H1 (cell line): ENCODE measurements around the gene DCX. TPM values are rescaled to one million over a fixed set of nuclear protein-coding genes. Genes with fewer than 3 reads are reported as not detected.

Experiments
- CTCF ChIA-PET: fragments of 300-600 bp; sonication (Branson Sonifier 250); formaldehyde crosslinking; loops from one replicate; lab custom pipeline; 2021; ENCODE audit not compliant: partially characterized antibody; lab: Charles Lee
- POLR2A ChIA-PET: fragments of 300-600 bp; sonication (Branson Sonifier 250); formaldehyde crosslinking; loops from one replicate; lab custom pipeline; 2021; ENCODE audit warnings: inconsistent platforms; ENCODE audit not compliant: partially characterized antibody; lab: Charles Lee
- DNase-seq, 2 experiments: peaks; one replicate each; pipeline versions ENCODE4 v3.0.0 to v3.0.0-alpha.2; 2010 to 2022; ENCODE audit warnings: low spot score in 2 of 2, low read depth in 1 of 2, mixed read lengths in 1 of 2
- FAIRE-seq: peaks from 2 replicates; lab custom pipeline; 2011; peaks lifted over from hg19 to GRCh38; lab: Jason Lieb, UNC
- H2AFZ ChIP-seq: 2 replicates; pipeline ENCODE4 v1.8.1; 2012; ENCODE audit warnings: low read length, inconsistent platforms
- H2AK5ac ChIP-seq: 2 replicates; pipeline ENCODE4 v1.6.1; 2013; ENCODE audit warnings: low read depth, low read length
- H2BK120ac ChIP-seq: replicated peaks from 2 replicates; pipeline ENCODE3; 2013; ENCODE audit warnings: low read depth, low read length, inconsistent platforms
- H2BK12ac ChIP-seq: 2 replicates; pipeline ENCODE4 v1.6.1; 2013; ENCODE audit warnings: low read depth, low read length
- H2BK15ac ChIP-seq: 2 replicates; pipeline ENCODE4 v1.6.1; 2013; ENCODE audit warnings: low read length
- H2BK20ac ChIP-seq: 2 replicates; pipeline ENCODE4 v1.6.1; 2013; ENCODE audit warnings: low read length
- H2BK5ac ChIP-seq: 2 replicates; pipeline ENCODE4 v1.6.1; 2013; ENCODE audit warnings: low read depth, low read length
- H3K14ac ChIP-seq: 2 replicates; pipeline ENCODE4 v1.6.1; 2013; ENCODE audit warnings: inconsistent platforms; ENCODE audit not compliant: insufficient read length
- H3K18ac ChIP-seq: 2 replicates; pipeline ENCODE4 v1.6.1; 2013; ENCODE audit warnings: low read length; ENCODE audit errors: extremely low read depth
- H3K23ac ChIP-seq: 2 replicates; pipeline ENCODE4 v1.6.1; 2013; ENCODE audit warnings: inconsistent platforms; ENCODE audit not compliant: insufficient read length
- H3K23me2 ChIP-seq: 2 replicates; pipeline ENCODE4 v1.6.1; 2013; ENCODE audit warnings: low read depth, low read length
- H3K27ac ChIP-seq: 2 replicates; pipeline ENCODE4 v1.6.1; 2011; ENCODE audit warnings: low read depth, low read length, inconsistent platforms
- H3K27me3 ChIP-seq, 4 experiments: replicated peaks in 1 of 4; 1 replicate in 1 of 4; 2 replicates in 3 of 4; pipeline versions ENCODE4 v1.6.1 to v1.8.1; 2011 to 2013; ENCODE audit warnings: low read length in 3 of 4, mild to moderate bottlenecking in 3 of 4, inconsistent platforms in 2 of 4, mixed read lengths in 2 of 4, moderate library complexity in 1 of 4; ENCODE audit not compliant: control insufficient read depth in 3 of 4, insufficient read depth in 3 of 4; ENCODE audit errors: extremely low read depth in 1 of 4
- H3K36me3 ChIP-seq, 4 experiments: 2 replicates each; pipeline versions ENCODE4 v1.6.1 to v1.8.1; 2011 to 2013; ENCODE audit warnings: mild to moderate bottlenecking in 4 of 4, low read length in 3 of 4, moderate library complexity in 2 of 4, control low read depth in 1 of 4, inconsistent platforms in 1 of 4; ENCODE audit not compliant: insufficient read depth in 4 of 4, control insufficient read depth in 2 of 4
- H3K4ac ChIP-seq: replicated peaks from 2 replicates; pipeline ENCODE3; 2013; ENCODE audit warnings: low read length, low read depth, mixed read lengths, inconsistent platforms; ENCODE audit not compliant: insufficient read length
- H3K4me1 ChIP-seq, 4 experiments: replicated peaks in 1 of 4; 1 replicate in 1 of 4; 2 replicates in 3 of 4; pipeline versions ENCODE4 v1.6.1 to v1.8.1; 2011 to 2013; ENCODE audit warnings: low read length in 3 of 4, inconsistent platforms in 2 of 4, mixed read lengths in 1 of 4; ENCODE audit not compliant: insufficient read depth in 4 of 4, control insufficient read depth in 3 of 4
- H3K4me2 ChIP-seq, 2 experiments: 2 replicates each; pipeline versions ENCODE4 v1.6.1 to v1.8.1; 2011 to 2013; ENCODE audit warnings: low read depth in 2 of 2, low read length in 2 of 2, control low read depth in 1 of 2, inconsistent platforms in 1 of 2, mild to moderate bottlenecking in 1 of 2; ENCODE audit not compliant: insufficient read depth in 1 of 2
- H3K4me3 ChIP-seq, 4 experiments: fragments of 200-600, 300-600 bp in 1 of 4; sonication (generic), shearing (Covaris generic), sonication (Bioruptor Twin) in 1 of 4; 2 replicates each; pipeline versions ENCODE4 v1.5.1 to v1.8.1; 2011 to 2016; ENCODE audit warnings: low read length in 4 of 4, low read depth in 3 of 4, control low read depth in 2 of 4, inconsistent platforms in 2 of 4, mild to moderate bottlenecking in 2 of 4, mixed read lengths in 1 of 4, moderate library complexity in 1 of 4; ENCODE audit not compliant: insufficient read depth in 2 of 4; ENCODE audit errors: extremely low read depth in 1 of 4
- H3K56ac ChIP-seq: replicated peaks from 2 replicates; pipeline ENCODE3; 2013; ENCODE audit warnings: low read depth, mild to moderate bottlenecking, mixed read lengths, low read length, inconsistent platforms; ENCODE audit not compliant: insufficient read length
- H3K79me1 ChIP-seq: 2 replicates; pipeline ENCODE4 v1.6.1; 2013; ENCODE audit warnings: low read depth, low read length, control low read depth
- H3K79me2 ChIP-seq, 2 experiments: 2 replicates each; pipeline versions ENCODE4 v1.6.1 to v1.8.1; 2012 to 2013; ENCODE audit warnings: low read length in 2 of 2, mild to moderate bottlenecking in 2 of 2, inconsistent platforms in 1 of 2; ENCODE audit not compliant: insufficient read depth in 2 of 2, control insufficient read depth in 1 of 2
- H3K9ac ChIP-seq, 4 experiments: replicated peaks in 1 of 4; 1 replicate in 1 of 4; 2 replicates in 3 of 4; pipeline versions ENCODE4 v1.6.1 to v1.8.1; 2011 to 2013; ENCODE audit warnings: low read depth in 3 of 4, low read length in 3 of 4, control low read depth in 2 of 4, mild to moderate bottlenecking in 2 of 4, moderate library complexity in 2 of 4, inconsistent platforms in 1 of 4; ENCODE audit errors: extremely low read depth in 1 of 4
- H3K9me3 ChIP-seq, 2 experiments: 2 replicates each; pipeline versions ENCODE4 v1.6.1 to v1.8.1; 2012 to 2013; ENCODE audit warnings: mild to moderate bottlenecking in 2 of 2, moderate library complexity in 2 of 2, control low read depth in 1 of 2, inconsistent platforms in 1 of 2, low read depth in 1 of 2, low read length in 1 of 2, mixed read lengths in 1 of 2; ENCODE audit not compliant: insufficient read depth in 2 of 2
- H4K20me1 ChIP-seq, 2 experiments: replicated peaks in 1 of 2; 2 replicates each; pipeline versions ENCODE3 to v1.8.1; 2011 to 2013; ENCODE audit warnings: inconsistent platforms in 2 of 2, low read length in 2 of 2, mild to moderate bottlenecking in 1 of 2; ENCODE audit not compliant: insufficient read depth in 2 of 2, control insufficient read depth in 1 of 2
- H4K5ac ChIP-seq: 2 replicates; pipeline ENCODE4 v1.6.1; 2013; ENCODE audit warnings: low read length, low read depth, mixed read lengths, inconsistent platforms; ENCODE audit not compliant: insufficient read length
- H4K8ac ChIP-seq: 2 replicates; pipeline ENCODE4 v1.8.0; 2013; ENCODE audit warnings: mild to moderate bottlenecking, moderate library complexity, low read length, inconsistent platforms; ENCODE audit not compliant: insufficient read depth; ENCODE audit errors: extremely low read depth
- H4K91ac ChIP-seq: replicated peaks from 2 replicates; pipeline ENCODE3; 2013; ENCODE audit warnings: low read length, mixed read lengths, inconsistent platforms; ENCODE audit not compliant: insufficient read length
- CBX8 ChIP-seq: fragments of 300-800, 300-1000 bp; sonication (generic); IDR thresholded peaks from 2 replicates; pipeline ENCODE4 v1.7.1; 2016; ENCODE audit warnings: low read depth, low read length, borderline replicate concordance
- JUND ChIP-seq: IDR thresholded peaks from 2 replicates; pipeline ENCODE4 v1.6.1; 2011; ENCODE audit warnings: mild to moderate bottlenecking, improper control_type of control experiment, low read length
- SP2 ChIP-seq: IDR thresholded peaks from 2 replicates; pipeline ENCODE4 v1.6.1; 2012; ENCODE audit warnings: mild to moderate bottlenecking, low read length, inconsistent platforms
- WGBS, 2 experiments: shearing (Covaris generic) in 1 of 2; methylation state at CpG; one replicate each; pipeline versions ENCODE4 v1.1.6 to v1.1.7; 2013 to 2015; ENCODE audit warnings: low lambda C conversion rate in 2 of 2, mixed read lengths in 2 of 2, inconsistent platforms in 1 of 2, low coverage in 1 of 2, missing lambda C conversion rate in 1 of 2; ENCODE audit not compliant: insufficient replicate concordance in 2 of 2, insufficient coverage in 1 of 2, insufficient read length in 1 of 2; ENCODE audit errors: extremely low coverage in 1 of 2, missing lambda C conversion rate in 1 of 2; 5-methylcytosine and 5-hydroxymethylcytosine counted together
- polyA plus RNA-seq, 7 experiments: library from polyadenylated mRNA; depleted of rRNA in 3 of 7; stranded (reverse) in 5 of 7; unstranded in 2 of 7; fragments of >200 nt in 5 of 7; fragments of 200-250 nt in 2 of 7; gene quantifications; 1 replicate in 5 of 7; 2 replicates in 1 of 7; 4 replicates in 1 of 7; pipeline versions ENCODE4 v1.2.1 to v1.2.3, GENCODE V29; 2011 to 2013; ENCODE audit warnings: missing spikeins in 2 of 7, mixed read lengths in 2 of 7
- total RNA-seq: library from RNA; stranded (reverse); fragmentation: NEBNext Ultra II Directional; extraction: Animal tissue kit (Norgen Biotek cat#: 25700); gene quantifications from 2 replicates; pipeline ENCODE4 v1.2.1, GENCODE V29; 2021
- TF ChIP-seq, protein P1 (sequence below): IDR thresholded peaks from 2 replicates; pipeline ENCODE4 v1.6.1; 2012; ENCODE audit warnings: inconsistent platforms

The DCX gene
- total and polyA plus RNA-seq, 2 of the 8 experiments (the other 6 are each of a cell fraction or from before 2014, with no cell fraction given), result 1.3 to 3.3 TPM

GRCh38 chrX:111402344-111402743 lies 9.6 kb downstream of the DCX start:
- DNase-seq (no peak), FAIRE-seq (no peak)
- Histone ChIP-seq H3K36me3 (no peaks in the 10 kb centered on the region), H4K91ac (no peak overlapping the region), H3K79me2 (no peaks in the 10 kb centered on the region), H2BK5ac (no peak overlapping the region), H3K23ac (no peak overlapping the region), H3K56ac (no peak overlapping the region), H3K27ac (no peak overlapping the region), H4K8ac (no peak overlapping the region), H2BK20ac (no peak overlapping the region), H4K20me1 (no peaks in the 10 kb centered on the region), H3K4me3 (no peak overlapping the region), H3K4me1 (peaks cover 0 to 2% (median under 1%) of the 10 kb centered on the region in 4 experiments; a peak in 1 of 7 replicates), H4K5ac (no peak overlapping the region), H2AFZ (no peak overlapping the region), H3K18ac (no peak overlapping the region), H3K4ac (no peak overlapping the region), H3K9ac (no peak overlapping the region), H3K14ac (no peak overlapping the region), H2BK15ac (no peak overlapping the region), H2BK120ac (no peak overlapping the region), H2BK12ac (no peak overlapping the region), H3K9me3 (no peaks in the 10 kb centered on the region), H2AK5ac (no peak overlapping the region), H3K4me2 (no peak overlapping the region), H3K27me3 (no peaks in the 10 kb centered on the region), H3K23me2 (no peaks in the 10 kb centered on the region), H3K79me1 (no peaks in the 10 kb centered on the region)
- CTCF ChIA-PET, result no interaction called here
- POLR2A ChIA-PET, result no interaction called here
- WGBS, 2 experiments, result 100% methylated on average over 2 of the region's 2 CpGs; no CpG with 5 or more reads in 1 of the 2 experiments
- TF ChIP-seq CBX8 (no peak), SP2 (no peak), JUND (no peak)
- TF ChIP-seq, protein P1, sequence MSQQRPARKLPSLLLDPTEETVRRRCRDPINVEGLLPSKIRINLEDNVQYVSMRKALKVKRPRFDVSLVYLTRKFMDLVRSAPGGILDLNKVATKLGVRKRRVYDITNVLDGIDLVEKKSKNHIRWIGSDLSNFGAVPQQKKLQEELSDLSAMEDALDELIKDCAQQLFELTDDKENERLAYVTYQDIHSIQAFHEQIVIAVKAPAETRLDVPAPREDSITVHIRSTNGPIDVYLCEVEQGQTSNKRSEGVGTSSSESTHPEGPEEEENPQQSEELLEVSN, result no peak
